DOHH2 (cell line): ENCODE results near the gene PTMS.

Source experiments
- H3F3A ChIP-seq: fragments of 200-600 bp; sonication (generic), shearing (Covaris generic); 2 replicates; pipeline ENCODE4 v1.6.0; 2016; ENCODE audit warnings: antibody characterized with exemption, mild to moderate bottlenecking; ENCODE audit not compliant: control insufficient read depth, insufficient read depth
- H3K27ac ChIP-seq: fragments of 200-600 bp; sonication (generic); 2 replicates; pipeline ENCODE4 v1.5.1; 2014; ENCODE audit warnings: low read depth, mild to moderate bottlenecking, low read length, moderate library complexity
- H3K27me3 ChIP-seq: fragments of 200-600 bp; sonication (generic); 2 replicates; pipeline ENCODE4 v1.6.1; 2014; ENCODE audit warnings: mild to moderate bottlenecking, low read length, mixed read lengths; ENCODE audit not compliant: control insufficient read depth
- H3K36me3 ChIP-seq: fragments of 200-600 bp; sonication (generic); 2 replicates; pipeline ENCODE4 v1.6.1; 2014; ENCODE audit warnings: mild to moderate bottlenecking, low read length, moderate library complexity, mixed read lengths; ENCODE audit not compliant: control insufficient read depth
- H3K4me1 ChIP-seq: fragments of 200-600 bp; sonication (generic); 2 replicates; pipeline ENCODE4 v1.6.1; 2014; ENCODE audit warnings: mild to moderate bottlenecking, low read length, mixed read lengths; ENCODE audit not compliant: control insufficient read depth
- H3K4me2 ChIP-seq: fragments of 200-600 bp; sonication (generic); 2 replicates; pipeline ENCODE4 v1.6.0; 2014; ENCODE audit warnings: mild to moderate bottlenecking, low read length, moderate library complexity
- H3K4me3 ChIP-seq: fragments of 200-600 bp; sonication (generic); 2 replicates; pipeline ENCODE4 v1.5.1; 2014; ENCODE audit warnings: mild to moderate bottlenecking, low read length, mixed read lengths
- H3K79me2 ChIP-seq: fragments of 200-600 bp; sonication (generic); 2 replicates; pipeline ENCODE4 v1.6.1; 2014; ENCODE audit warnings: mild to moderate bottlenecking, low read length, mixed read lengths; ENCODE audit not compliant: control insufficient read depth
- H3K9me2 ChIP-seq: fragments of 200-600 bp; sonication (generic); replicated peaks from 2 replicates; pipeline ENCODE4 v1.6.1; 2014; ENCODE audit warnings: mild to moderate bottlenecking, low read length, mixed read lengths; ENCODE audit not compliant: control insufficient read depth
- H3K9me3 ChIP-seq: fragments of 200-600 bp; sonication (generic); 2 replicates; pipeline ENCODE4 v1.6.1; 2014; ENCODE audit warnings: antibody characterized with exemption, low read length, mixed read lengths; ENCODE audit not compliant: control insufficient read depth, insufficient read depth
- H4K20me1 ChIP-seq: fragments of 200-600 bp; sonication (generic); 2 replicates; pipeline ENCODE4 v1.6.0; 2014; ENCODE audit warnings: low read depth, mild to moderate bottlenecking, antibody characterized with exemption, low read length, moderate library complexity; ENCODE audit not compliant: control insufficient read depth, insufficient read depth
- EZH2phosphoT487 ChIP-seq: fragments of 200-600 bp; sonication (generic); IDR thresholded peaks from 2 replicates; pipeline ENCODE4 v1.6.1; 2017; ENCODE audit warnings: borderline replicate concordance, mild to moderate bottlenecking, antibody characterized with exemption, low read length, moderate library complexity, mixed read lengths
- TF ChIP-seq, protein P1 (sequence below): fragments of 200-600 bp; sonication (generic); IDR thresholded peaks from one replicate; pipeline ENCODE4 v1.5.1; 2014; ENCODE audit warnings: antibody characterized with exemption, mild to moderate bottlenecking, low read depth, low read length; ENCODE audit not compliant: poor library complexity, severe bottlenecking

The PTMS gene

DNA sequence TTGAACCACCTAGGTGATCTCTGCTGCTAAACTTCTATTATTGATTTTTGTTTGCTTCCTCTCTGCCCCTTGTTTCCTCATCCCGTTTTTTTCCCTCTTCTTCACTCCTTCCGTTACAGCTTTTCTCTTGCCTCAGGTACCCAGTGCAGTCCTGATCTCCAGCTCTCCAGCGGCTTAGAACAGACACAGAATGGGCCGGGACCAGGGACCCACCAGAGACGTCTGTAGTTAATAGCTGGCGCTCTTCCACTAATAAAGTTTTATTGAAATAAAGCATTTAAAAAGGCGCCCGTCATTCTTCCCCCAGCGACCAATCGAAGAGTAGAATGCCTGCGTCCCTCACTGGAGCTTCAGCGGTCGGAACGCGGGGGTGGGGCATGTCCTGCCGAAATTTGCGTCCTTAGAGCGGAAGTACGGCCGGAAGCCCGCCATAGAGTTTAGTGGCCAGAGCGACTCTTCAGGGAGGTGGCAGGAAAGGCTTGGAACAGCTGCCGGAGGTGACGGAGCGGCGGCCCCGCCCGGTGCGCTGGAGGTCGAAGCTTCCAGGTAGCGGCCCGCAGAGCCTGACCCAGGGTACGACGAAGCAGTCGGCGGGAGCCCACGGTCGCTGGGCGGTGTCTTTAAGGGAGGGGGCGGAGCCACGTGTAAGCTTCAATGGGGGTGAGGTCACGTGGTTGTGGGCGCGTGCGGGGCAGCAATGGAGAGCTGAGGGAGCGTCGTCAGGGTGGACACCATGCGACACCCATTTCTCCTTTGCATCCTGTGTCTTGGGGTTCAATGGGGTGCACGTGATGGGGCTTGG, 42.4 kb upstream of the PTMS start, which contains the start of gene COPS7A:
COPS7A (plus strand) TSS at position 440 of the 802 bp plus-strand sequence. CDS start 611 bp downstream, outside the sequence.
- peak within 1 kb of the TSS; percentile 63 for H3K27ac ChIP-seq
- H3K4me1 ChIP-seq = peaks cover 39% of the 10 kb centered on the region
- peak within 1 kb of the TSS; percentile 79 for H3K4me2 ChIP-seq
- no peaks in the 10 kb centered on the region for H3K9me2 ChIP-seq
- no peak for TF ChIP-seq EZH2phosphoT487
- TF ChIP-seq, protein P1, sequence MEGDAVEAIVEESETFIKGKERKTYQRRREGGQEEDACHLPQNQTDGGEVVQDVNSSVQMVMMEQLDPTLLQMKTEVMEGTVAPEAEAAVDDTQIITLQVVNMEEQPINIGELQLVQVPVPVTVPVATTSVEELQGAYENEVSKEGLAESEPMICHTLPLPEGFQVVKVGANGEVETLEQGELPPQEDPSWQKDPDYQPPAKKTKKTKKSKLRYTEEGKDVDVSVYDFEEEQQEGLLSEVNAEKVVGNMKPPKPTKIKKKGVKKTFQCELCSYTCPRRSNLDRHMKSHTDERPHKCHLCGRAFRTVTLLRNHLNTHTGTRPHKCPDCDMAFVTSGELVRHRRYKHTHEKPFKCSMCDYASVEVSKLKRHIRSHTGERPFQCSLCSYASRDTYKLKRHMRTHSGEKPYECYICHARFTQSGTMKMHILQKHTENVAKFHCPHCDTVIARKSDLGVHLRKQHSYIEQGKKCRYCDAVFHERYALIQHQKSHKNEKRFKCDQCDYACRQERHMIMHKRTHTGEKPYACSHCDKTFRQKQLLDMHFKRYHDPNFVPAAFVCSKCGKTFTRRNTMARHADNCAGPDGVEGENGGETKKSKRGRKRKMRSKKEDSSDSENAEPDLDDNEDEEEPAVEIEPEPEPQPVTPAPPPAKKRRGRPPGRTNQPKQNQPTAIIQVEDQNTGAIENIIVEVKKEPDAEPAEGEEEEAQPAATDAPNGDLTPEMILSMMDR = no peak
- H3K4me3 ChIP-seq = peak within 1 kb of the TSS; percentile 84
- no peaks in the 10 kb centered on the region for H4K20me1 ChIP-seq
- H3K9me3 ChIP-seq = no peaks in the 10 kb centered on the region
- H3K79me2 ChIP-seq = peaks cover 14% of the 10 kb centered on the region
- no peaks in the 10 kb centered on the region for H3K27me3 ChIP-seq
- peaks cover 8% of the 10 kb centered on the region; the same call in 1 of the 2 replicates for H3F3A ChIP-seq
- H3K36me3 ChIP-seq = peaks cover 11% of the 10 kb centered on the region

DNA sequence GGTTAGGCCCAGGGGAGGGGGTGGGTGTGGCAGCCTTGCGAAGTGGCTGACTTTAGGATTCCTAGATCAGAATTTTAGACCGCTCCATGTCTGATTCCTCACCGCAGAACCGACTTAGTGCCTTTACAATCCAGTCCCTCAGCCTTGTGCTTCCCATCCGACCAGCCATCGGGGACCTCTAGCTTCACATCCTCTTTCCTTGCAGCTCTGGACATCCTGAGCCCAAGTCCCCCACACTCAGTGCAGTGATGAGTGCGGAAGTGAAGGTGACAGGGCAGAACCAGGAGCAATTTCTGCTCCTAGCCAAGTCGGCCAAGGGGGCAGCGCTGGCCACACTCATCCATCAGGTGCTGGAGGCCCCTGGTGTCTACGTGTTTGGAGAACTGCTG, 41.8 kb upstream of the PTMS start:
- Histone ChIP-seq H3K4me1 (peaks cover 39% of the 10 kb centered on the region), H3K9me2 (no peaks in the 10 kb centered on the region), H3K27me3 (no peaks in the 10 kb centered on the region), H3K36me3 (peaks cover 17% of the 10 kb centered on the region), H3K4me3 (peak overlapping the region; percentile 84), H3K9me3 (no peaks in the 10 kb centered on the region), H3K4me2 (peak overlapping the region; percentile 79), H3K27ac (peak overlapping the region; percentile 63), H3F3A (peaks cover 8% of the 10 kb centered on the region; the same call in 1 of the 2 replicates), H4K20me1 (no peaks in the 10 kb centered on the region), H3K79me2 (peaks cover 14% of the 10 kb centered on the region)
- TF ChIP-seq, protein P1 = no peak
- no peak for TF ChIP-seq EZH2phosphoT487

DNA sequence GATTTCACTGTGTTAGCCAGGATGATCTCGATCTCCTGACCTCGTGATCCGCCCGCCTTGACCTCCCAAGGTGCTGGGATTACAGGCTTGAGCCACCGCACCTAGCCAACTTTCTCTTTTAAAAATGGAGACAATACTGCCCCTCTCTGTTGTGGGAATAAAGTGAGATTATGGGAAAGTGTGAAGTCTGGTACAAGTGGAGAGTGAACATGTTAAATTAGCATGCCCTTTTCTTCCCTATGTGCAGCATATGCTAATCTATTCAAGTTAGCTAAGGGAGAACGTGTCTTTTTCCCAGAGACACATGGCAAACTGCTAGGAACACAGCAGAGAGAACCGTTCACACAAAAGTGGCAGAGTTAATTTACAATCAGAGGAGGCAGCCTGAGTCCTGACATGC, 40.8 kb upstream of the PTMS start:
- peaks cover 38% of the 10 kb centered on the region for H3K4me1 ChIP-seq
- H3K4me2 ChIP-seq = peak overlapping the region; percentile 79
- peak overlapping the region; percentile 84; the same call in 1 of the 2 replicates for H3K4me3 ChIP-seq
- TF ChIP-seq EZH2phosphoT487 = no peak
- TF ChIP-seq, protein P1 = no peak
- no peaks in the 10 kb centered on the region for H3K9me3 ChIP-seq
- H3K79me2 ChIP-seq = peaks cover 14% of the 10 kb centered on the region
- no peaks in the 10 kb centered on the region for H3K9me2 ChIP-seq
- peaks cover 26% of the 10 kb centered on the region for H3K36me3 ChIP-seq
- H3K27ac ChIP-seq = no peak overlapping the region
- H3F3A ChIP-seq = peaks cover 8% of the 10 kb centered on the region; the same call in 1 of the 2 replicates
- no peaks in the 10 kb centered on the region for H3K27me3 ChIP-seq
- H4K20me1 ChIP-seq = no peaks in the 10 kb centered on the region
